Measurements from ENCODE around the gene KRT83.

DNA sequence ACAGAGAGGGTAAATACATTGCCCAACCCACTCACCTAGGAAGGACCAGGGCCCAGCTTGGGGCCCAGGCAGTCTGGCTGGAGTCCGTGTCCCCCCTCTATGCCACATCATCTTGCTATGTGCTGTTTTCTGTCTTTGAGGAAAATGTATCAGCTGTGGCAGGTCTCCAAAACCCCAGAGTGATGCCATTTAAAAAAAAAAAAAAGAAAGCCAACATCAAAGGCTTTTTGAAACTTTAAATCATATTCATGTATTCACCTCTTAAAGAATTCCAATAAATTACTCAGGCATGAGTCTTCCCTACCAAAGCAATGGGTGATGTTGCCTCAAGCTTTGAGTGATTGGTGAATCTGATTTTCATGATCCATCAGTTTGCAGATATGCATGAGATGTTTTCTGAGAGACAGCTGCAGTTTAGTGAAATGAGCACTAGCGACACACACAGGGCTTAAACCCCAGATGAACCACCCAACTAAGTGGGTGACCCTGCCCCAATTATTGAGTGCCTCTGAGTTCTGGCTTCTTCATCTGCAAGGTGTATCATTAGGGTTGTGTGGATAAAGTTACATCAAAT is 35.9 kb downstream of the KRT83 start:
- TF ChIP-seq, protein P1, sequence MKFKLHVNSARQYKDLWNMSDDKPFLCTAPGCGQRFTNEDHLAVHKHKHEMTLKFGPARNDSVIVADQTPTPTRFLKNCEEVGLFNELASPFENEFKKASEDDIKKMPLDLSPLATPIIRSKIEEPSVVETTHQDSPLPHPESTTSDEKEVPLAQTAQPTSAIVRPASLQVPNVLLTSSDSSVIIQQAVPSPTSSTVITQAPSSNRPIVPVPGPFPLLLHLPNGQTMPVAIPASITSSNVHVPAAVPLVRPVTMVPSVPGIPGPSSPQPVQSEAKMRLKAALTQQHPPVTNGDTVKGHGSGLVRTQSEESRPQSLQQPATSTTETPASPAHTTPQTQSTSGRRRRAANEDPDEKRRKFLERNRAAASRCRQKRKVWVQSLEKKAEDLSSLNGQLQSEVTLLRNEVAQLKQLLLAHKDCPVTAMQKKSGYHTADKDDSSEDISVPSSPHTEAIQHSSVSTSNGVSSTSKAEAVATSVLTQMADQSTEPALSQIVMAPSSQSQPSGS (IDR thresholded peaks at IDR 0.05; ENCODE audit: low read length) = no peak
- TF ChIP-seq, protein P2, sequence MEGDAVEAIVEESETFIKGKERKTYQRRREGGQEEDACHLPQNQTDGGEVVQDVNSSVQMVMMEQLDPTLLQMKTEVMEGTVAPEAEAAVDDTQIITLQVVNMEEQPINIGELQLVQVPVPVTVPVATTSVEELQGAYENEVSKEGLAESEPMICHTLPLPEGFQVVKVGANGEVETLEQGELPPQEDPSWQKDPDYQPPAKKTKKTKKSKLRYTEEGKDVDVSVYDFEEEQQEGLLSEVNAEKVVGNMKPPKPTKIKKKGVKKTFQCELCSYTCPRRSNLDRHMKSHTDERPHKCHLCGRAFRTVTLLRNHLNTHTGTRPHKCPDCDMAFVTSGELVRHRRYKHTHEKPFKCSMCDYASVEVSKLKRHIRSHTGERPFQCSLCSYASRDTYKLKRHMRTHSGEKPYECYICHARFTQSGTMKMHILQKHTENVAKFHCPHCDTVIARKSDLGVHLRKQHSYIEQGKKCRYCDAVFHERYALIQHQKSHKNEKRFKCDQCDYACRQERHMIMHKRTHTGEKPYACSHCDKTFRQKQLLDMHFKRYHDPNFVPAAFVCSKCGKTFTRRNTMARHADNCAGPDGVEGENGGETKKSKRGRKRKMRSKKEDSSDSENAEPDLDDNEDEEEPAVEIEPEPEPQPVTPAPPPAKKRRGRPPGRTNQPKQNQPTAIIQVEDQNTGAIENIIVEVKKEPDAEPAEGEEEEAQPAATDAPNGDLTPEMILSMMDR (IDR thresholded peaks at IDR 0.05 in 2 of 3, conservative IDR thresholded peaks at IDR 0.05 in 1 of 3; ENCODE audit: control insufficient read depth in 2 of 3, extremely low read depth in 1 of 3, insufficient read depth in 1 of 3, low read depth in 3 of 3, low read length in 3 of 3) = no peak

Measured in GM12878 (cell line).